HG02852 (cell line): ENCODE measurements around the gene ATOX1.
"Not testable (repeated sequence)": the region's sequence is repeated elsewhere in the genome, so short reads cannot be mapped to it uniquely, and the experiment has no call there.

Experiments used
- ATAC-seq: cut with Tn5 transposase; IDR thresholded peaks from one replicate; pipeline ENCODE4 v1.9.1; 2021; ENCODE audit warnings: mild to moderate bottlenecking, moderate library complexity; ENCODE audit not compliant: unreplicated experiment

The ATOX1 gene, protein sequence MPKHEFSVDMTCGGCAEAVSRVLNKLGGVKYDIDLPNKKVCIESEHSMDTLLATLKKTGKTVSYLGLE

GRCh38 chr5:151758430-151759241 lies at the start of gene ATOX1:
Gene ATOX1 (minus strand): TSS chr5:151758631. CDS start chr5:151758551, 80 bp downstream.
- ATAC-seq = peak; percentile 93

DNA sequence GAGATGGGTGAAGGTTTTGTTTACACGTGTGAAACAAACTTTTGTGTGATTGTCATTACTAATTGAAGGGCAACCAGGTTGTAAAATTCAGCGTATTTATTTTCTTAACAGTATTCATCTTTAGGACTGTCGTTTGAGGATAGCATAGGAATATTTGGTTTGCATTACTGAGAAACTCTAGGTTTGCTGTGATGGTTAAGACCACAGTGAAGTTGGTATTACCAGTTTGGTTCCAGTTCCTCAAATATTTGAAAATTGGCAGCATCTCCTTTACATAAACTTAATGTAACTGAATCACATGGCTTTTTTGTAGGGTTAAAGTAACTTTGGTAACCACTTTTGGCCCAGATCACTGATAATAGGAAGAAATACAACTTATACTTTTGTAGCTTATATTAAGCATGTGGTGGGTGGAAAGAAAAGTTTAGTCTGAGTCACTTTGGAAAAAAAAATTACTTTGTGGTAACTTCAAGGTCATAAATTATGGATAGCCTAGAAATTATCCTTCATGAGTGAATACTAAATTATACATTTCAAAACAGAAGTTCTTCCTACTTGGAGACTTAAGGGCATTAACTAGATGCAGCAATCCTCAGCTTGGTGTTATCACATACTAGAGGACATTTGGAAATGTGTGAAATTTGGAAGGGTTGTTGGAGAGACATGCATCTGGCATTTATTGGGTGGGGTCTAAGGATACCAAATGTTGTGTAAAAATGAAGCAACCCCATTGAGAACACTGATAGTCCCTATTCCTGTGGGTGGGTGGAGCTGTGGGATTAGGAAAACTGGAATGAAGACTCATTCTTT lies 47.2 kb upstream of the ATOX1 start:
- no peak for ATAC-seq

DNA sequence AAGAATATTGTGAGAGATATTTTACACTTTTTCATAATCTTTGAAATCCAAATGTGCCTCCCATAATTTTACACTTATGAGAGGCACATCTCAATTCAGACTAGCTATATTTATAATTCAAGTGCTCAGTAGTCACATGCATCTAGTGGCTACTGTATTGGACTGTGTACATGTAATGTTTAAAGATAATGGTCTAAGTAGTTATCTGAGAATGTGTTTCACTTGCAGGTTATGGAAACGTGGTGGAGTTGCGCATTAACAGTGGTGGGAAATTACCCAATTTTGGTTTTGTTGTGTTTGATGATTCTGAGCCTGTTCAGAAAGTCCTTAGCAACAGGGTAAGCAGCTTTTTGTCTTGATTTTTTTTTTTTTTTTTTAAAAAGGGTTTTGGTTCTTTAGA lies 42.1 kb upstream of the ATOX1 start:
- ATAC-seq = no peak

DNA sequence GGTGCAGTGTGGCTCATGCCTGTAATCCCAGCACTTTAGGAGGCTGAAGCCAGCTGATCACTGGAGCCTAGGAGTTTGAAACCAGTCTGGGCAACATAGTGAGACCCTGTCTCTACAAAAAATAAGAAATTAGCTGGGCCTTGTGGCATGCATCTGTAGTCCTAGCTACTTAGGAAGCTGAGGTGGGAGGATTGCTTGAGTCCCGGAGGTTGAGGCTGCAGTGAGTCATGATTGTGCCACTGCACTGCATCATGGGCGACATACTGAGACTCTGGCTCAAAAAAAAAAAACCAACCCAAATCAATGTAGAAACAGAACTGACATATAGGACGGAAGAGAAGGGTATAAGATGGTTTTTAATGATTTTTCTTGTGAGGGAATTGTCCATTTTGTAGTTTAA lies 41.0 kb upstream of the ATOX1 start:
- ATAC-seq = no peak

DNA sequence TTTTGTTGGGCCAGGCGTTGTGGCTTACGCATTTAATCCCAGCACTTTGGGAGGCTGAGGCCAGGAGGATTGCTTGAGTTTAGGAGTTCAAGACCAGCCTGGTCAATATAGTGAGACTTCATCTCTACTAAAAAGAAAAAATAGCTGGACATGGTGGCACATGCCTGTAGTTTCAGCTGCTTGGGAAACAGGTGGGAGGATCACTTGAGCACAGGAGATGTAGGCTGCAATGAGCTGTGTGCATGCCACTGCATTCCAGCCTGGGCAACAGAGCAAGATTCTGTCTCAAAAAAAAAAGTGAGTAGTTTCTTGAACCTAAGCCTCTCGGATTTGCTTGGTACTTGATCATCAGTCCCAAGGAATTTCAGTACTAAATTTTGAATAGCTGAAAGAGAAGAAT lies 40.2 kb upstream of the ATOX1 start:
- ATAC-seq = no peak

- no peak for ATAC-seq
Observed at GRCh38 chr5:151795426-151795825, 37.0 kb upstream of the ATOX1 start.

GRCh38 chr5:151793358-151793757 lies 34.9 kb upstream of the ATOX1 start:
- no peak for ATAC-seq

DNA sequence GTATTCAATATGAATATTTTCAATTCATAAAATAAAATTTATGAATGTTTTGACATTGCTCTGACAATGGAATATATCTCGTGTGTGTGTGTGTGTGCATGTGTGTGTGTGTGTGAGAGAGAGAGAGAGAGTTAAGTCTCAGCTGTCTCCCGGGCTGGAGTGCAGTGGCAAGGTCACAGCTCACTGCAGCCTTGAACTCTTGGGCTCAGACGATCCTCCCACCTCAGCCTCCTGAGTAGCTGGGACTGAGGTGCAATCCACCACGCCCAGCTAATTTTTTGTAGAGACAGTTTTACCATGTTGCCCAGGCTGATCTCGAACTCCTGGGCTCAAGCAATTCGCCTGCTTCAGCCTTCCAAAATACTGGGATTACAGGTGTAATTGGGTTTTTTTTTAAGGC lies 29.4 kb upstream of the ATOX1 start:
- no peak for ATAC-seq

- ATAC-seq = no peak
Observed at GRCh38 chr5:151786468-151786867, 28.0 kb upstream of the ATOX1 start.

- ATAC-seq = no peak
Observed at GRCh38 chr5:151784141-151784540, 25.7 kb upstream of the ATOX1 start.

DNA sequence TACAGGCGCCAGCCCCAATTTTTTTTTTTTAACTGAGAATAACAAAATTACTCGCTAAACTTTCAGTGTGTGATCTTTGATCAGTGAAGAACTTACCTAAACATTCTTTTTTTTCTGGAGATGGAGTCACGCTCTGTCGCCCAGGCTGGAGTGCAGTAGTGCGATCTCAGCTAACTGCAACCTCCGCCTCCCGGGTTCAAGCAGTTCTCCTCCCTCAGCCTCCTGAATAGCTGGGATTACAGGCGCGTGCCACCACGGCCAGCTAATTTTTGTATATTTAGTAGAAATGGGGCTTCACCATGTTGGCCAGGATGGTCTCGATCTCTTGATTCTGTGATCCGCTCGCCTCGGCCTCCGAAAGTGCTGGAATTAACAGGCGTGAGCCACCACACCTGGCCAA lies 25.2 kb upstream of the ATOX1 start:
- not testable (repeated sequence) for ATAC-seq

GRCh38 chr5:151781201-151781600 lies 22.8 kb upstream of the ATOX1 start:
- ATAC-seq = no peak

GRCh38 chr5:151780348-151780747 lies 21.9 kb upstream of the ATOX1 start:
- no peak for ATAC-seq

GRCh38 chr5:151779531-151780125 lies 21.2 kb upstream of the ATOX1 start:
- peak; percentile 50 for ATAC-seq

DNA sequence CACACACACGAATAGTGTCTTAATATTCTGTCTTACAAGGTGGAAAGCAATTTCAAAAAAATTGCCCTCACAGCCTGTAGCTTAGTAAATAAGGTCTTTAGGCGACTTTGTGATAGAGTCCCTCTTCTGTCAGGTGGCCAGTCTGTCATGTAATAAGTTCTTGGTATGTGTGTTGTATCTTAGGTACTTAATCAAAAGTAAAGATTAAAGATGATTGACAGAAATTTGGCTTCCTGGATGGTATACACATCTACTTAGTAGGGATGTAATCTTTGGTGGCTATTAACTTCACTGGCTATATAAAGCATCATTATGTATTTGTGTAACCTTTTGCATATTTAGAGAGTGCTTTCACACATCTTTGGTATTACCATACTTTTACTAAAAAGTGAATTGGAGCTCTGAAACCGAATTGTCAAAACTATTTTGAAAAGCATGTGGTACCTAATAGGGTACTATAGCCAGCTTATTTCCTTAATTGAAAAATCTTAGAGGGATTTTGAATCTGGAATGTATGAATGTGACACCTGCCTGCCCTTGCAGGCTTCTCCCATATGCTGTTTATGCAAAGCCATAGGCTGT lies 16.7 kb upstream of the ATOX1 start:
- ATAC-seq = no peak

DNA sequence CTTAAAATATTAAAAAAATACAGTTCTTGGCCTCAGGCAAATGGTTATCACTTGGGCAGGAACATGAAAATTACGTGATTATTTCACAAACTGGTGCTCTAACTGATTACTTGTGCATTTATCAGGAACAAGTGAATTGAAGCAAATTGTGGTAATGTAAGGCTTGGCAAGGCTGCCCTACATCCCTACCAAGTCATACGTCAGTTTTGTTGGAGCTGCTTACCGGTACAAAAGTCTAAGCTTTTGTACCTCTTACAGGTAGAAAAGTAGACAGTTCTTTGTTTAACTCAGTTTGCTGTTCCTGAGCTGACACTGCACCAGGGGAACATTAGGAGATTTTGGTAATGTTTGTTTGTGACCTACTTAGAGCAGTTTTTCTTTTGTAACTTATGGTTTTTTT lies 15.5 kb upstream of the ATOX1 start:
- no peak for ATAC-seq

GRCh38 chr5:151772846-151773561 lies 14.6 kb upstream of the ATOX1 start:
- ATAC-seq = no peak

GRCh38 chr5:151772029-151772845 lies 13.8 kb upstream of the ATOX1 start:
- ATAC-seq = no peak

- ATAC-seq = peak; percentile 77
Observed at GRCh38 chr5:151771259-151772028, 13.0 kb upstream of the ATOX1 start, which contains the start of gene G3BP1. Gene G3BP1 (plus strand): TSS chr5:151771954. CDS start chr5:151786621, 14,667 bp downstream.
